ENCODE measurements around the gene FAM131B.
A peak's percentile ranks its signal among the peaks of the same experiment; 100 is the strongest.

Gene FAM131B

DNA sequence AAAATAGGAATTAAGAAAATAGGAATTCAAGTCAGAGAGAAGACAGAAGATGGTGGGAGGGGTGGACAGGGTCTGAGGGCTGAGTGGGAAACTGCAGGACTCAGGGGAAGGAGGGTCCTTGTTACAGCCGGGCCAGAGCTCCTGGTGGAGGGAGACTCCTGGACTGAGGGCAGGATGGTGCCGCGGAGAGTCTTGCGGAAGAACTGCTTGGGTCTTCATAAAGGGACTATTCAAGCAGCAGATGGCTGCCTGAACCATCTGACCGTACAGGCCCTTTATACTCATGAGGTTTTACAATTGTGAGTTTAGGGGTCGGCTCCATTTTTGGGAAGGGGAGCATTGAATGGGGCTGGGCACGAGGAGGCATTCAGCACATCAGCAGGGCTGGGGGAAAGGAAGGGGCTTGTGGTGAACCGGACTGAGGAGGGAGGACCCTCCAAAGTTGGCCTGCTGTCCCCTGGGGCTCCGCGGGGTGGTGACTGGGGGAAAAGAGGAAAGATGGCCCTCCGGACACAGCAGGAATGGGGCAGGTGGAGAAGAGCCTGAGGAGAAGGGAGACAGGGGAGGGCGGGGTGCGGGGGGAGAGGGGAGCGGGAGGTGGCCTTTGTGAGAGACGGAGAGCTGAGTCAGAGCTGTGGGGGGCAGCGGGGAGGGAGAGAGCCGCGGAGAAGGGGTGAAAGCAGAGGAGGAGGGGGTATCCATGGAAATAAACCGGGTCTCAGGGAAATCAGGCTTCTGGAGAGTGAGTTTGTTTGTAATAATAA is 1.5 kb downstream of the FAM131B start:
- no peak for DNase-seq (ENCODE audit: low read depth in 2 of 3, low spot score in 1 of 3)

DNA sequence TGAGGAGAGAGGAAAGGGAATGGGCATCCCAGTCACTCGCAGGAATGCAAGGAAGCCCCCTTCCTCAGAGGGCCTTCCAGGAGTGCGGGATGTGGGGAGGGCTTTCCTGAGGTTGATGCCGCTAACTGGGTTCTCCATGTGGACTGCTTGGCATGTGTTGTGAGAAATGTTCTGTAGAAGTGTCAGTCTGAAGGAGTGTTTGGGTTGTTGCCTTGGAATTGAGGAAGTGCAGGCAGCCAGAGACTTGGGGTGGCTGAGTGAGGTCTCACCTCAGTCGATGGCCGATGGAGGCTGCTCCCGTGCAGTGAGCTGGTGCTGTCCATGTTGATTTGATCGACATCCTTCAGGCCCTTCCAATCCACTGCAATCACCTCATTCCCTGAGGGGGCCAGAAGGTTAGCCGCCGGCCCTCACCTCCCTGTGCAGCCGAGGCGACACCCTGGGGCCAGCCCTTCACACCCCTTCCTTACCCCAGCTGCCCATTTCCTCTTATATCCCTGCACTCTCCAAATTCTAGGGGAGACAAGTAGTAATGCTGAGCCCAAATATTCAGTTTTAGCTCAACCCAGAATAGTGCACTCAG is 2.7 kb downstream of the FAM131B start:
- no peak for DNase-seq (ENCODE audit: low read depth in 2 of 3, low spot score in 1 of 3)

DNA sequence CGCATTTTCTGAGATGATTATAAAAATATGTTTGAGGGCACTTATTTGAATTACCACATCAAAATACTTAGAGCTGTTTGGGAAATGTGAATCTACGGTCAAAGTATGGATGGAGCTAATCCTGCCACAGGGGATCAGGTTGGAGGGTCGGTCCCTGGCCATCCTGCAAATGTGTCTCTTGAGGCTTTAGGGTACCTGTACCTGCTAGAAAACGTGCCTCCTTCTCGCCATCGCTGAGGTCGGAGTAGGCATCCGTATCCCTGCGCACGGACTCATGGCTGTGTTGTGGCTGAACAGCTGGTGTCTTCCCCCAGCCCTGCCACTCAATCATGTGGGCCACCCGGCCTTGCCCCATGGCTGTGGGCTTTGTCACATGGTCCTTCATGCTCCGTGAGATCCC is 3.9 kb downstream of the FAM131B start:
- DNase-seq (ENCODE audit: low read depth in 2 of 3, low spot score in 1 of 3) = no peak

DNA sequence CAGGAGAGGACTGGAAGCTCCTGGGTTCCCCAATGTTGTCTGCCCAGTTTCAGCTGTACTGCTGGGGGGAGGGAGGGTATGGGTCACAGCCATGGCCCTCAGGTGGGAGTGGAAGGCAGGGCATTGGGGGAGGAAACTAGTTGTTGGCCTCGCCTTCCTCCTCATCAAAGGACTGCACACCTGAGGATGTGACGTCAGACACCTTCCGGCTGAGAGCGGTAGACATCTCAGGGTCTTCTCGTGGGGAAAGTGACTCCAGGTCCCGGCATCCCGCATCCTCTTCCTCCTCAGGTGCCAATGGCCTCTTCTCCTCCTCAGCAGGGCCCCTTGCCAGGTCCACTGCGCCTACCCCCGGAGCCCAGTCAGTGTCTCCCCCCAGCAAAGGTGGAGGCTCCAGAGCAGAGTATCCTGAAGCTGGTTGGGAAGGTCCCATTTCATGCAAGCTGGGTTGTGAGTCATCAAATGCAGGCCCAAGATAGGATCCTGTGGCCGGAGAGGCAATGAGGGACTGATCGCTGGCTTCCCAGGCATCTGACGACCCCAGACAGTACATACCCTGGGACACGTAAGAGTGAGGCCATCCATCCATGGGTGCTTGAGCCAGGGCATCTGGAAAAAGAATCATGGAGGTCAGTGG is 6.0 kb downstream of the FAM131B start:
- DNase-seq (ENCODE audit: low read depth in 2 of 3, low spot score in 1 of 3) = no peak

DNA sequence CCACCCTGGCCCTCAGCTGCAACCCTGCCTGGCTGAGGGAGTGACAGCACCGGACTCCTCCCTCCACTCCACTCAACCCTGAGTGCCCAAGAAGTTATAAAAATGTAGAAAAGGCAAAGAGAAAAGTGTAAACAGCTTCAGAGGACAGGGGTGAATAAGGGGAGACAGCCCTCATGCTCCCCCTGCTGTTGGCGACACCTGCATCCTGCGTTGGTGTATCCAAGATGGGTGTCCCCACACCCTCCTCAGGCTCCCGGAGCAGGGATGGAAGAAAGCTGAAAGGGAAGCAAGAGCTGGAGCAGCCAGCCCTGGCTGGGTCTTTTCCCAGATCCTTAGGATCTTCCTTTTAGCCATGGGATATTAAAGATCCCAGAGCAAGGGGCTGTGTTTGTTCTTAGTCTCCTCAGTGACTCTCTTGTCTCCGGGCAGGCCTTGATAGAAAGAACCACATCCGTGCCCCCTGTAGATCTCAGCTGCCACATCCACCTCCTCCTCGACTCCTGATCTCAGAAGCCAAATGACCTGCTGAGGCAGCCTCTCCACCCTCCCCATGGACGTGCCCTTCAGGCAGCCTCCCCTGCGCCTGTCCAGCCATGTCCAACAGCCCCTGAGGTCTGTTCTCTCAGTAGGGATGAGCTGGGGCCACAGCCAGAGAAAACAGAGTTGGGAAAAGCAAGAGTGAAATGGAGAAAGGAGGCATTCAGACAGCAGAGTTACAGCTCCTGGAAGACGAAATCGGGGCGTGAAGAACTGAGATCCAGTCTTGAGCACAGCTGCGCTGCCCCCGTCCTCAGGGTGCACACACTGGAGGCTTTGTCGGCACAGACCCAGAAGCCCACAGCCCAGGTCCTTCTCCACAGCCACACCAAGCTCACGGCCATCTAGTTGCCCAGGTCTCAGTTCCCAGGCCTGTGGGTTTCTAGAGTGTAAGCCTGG is 6.8 kb downstream of the FAM131B start:
- DNase-seq (ENCODE audit: low read depth in 2 of 3, low spot score in 1 of 3) = no peak

DNA sequence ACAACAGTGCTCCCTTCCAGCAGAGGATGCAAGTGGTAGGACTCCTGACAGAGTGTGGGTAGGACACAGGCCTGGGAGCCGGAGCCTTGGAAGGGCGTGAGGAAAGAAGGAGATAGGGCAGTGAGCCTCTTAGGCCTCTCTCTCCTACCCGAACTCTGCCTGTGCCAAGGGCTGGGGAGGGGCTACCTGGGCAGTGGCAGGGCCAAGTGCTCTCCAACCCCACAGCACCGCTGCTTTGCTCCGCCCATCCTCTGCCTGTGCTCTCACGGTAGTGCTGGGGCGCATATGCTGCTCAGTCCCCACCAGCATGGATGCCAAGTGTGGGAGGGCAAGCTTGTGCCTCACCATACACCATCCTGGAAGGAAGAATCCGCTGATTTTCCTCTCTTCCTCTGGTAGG is 7.5 kb downstream of the FAM131B start:
- DNase-seq (ENCODE audit: low read depth in 2 of 3, low spot score in 1 of 3) = no peak

DNA sequence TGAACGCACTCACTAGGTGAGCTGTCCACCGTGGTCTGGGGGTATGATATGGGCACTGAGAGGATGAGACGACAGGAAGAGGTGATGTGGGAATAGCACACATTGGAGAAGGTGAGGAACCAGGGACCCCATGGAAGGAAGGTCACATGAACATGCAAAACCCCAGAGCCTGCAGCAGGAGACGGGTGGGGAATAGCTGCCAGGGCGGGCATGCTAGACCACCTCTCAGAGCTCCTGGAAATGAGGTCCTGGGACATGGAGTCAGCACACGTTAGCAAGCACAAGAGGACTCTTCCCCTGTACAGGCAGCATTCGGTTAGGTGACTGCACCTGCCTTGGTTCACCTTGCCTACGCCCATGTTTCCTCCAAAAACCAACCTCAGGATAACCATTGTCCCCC is 8.1 kb downstream of the FAM131B start:
- no peak for DNase-seq (ENCODE audit: low read depth in 2 of 3, low spot score in 1 of 3)

DNA sequence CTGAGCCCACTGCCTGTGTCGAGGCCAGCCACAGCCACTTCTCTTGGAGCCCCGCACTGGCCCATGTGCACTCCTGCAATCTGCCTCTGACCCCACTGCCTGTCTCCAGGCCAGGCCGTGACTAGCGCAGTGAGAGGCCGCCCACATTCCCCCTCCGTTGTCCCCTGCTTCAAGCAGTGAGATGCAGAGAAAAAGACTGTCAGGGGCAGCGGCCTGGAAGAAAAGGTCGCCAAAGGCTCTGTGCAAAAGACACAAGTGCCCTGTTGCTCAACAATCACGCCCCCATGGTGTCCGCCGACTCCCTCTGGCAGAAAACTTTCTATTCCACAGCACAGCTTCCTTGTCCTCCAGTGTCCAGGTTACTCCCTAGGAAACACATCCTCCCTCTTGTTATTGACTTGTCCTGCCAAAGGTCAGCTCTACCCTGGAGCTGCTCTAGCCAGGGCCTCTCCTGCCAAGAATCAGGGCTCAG is 9.9 kb downstream of the FAM131B start:
- DNase-seq (ENCODE audit: low read depth in 2 of 3, low spot score in 1 of 3) = no peak

DNA sequence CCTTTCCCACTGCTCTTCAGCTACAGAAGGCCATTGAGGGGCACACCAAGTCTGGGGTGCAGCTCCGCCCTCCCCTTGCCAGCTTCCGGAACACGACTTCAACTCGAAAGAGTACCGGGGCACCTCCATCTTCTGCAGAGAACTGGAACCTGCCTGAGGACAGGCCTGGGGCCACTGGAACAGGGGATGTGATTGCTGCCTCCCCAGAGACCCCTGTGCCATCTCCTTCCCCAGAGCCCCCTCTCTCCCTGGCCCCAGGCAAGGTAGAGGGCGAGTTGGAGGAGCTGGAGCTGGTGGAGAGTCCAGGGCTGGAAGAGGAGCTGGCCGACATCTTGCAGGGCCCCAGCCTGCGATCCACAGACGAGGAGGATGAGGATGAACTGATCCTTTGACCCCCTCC is 10.9 kb downstream of the FAM131B start:
- no peak for DNase-seq (ENCODE audit: low read depth in 2 of 3, low spot score in 1 of 3)

DNA sequence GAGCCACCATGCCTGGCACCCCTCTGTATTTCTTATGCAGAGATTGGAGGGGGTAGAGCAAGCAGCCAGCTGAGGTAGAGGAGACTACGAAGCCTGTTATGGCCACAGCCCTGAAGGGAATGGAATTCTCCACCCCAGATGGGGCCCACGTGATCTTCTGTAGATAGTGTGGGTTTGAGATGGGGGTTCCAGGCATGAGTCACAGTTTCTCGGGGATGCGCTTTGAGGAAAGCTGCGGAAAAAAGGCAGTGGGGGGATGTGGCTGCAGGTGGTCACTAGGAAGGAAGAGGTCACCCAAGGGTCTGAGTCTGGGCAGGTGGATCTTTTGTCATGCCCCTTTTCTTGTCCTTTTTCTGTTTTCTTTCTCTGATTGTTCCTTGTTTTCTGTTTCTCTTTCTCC is 11.5 kb downstream of the FAM131B start:
- no peak for DNase-seq (ENCODE audit: low read depth in 2 of 3, low spot score in 1 of 3)

DNA sequence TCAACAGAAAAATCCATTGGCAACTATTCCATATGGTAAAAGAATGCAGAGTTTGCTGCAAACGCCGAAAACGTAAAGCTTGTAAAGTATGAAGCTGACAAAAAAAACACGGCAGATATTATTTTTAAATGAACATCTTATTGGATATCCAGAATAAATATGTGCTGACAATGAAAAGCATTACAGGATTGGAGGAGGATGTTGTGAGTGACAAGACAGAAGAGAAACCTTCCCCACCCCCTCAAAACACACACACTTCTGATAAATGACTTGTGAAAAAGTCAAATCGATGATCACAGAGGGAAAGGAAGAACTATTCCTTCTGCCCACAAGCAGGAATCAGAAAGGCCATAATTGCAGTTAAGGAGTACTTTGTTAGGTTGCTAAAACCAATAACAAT is 14.6 kb downstream of the FAM131B start:
- no peak for DNase-seq (ENCODE audit: low read depth in 2 of 3, low spot score in 1 of 3)

DNA sequence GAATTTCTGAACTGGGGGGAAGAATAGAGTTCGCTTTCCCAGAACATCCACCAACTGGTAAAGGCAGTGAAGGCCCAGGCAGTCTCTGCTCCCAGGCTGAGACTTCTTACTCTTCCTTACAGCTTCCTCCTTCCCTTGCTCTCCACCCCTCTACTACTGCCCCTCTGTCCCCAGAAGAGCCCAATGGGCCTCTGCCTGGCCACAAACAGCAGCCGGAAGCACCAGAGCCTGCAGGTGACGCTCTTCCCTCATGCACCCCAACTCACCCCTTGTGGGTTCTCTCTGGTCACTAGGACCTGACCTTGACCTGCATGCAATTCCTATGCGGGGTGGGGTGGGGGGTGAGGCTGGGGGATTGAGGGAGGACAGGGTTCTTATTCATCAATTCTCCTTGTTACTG is 16.5 kb downstream of the FAM131B start:
- DNase-seq (ENCODE audit: low read depth in 2 of 3, low spot score in 1 of 3) = no peak

DNA sequence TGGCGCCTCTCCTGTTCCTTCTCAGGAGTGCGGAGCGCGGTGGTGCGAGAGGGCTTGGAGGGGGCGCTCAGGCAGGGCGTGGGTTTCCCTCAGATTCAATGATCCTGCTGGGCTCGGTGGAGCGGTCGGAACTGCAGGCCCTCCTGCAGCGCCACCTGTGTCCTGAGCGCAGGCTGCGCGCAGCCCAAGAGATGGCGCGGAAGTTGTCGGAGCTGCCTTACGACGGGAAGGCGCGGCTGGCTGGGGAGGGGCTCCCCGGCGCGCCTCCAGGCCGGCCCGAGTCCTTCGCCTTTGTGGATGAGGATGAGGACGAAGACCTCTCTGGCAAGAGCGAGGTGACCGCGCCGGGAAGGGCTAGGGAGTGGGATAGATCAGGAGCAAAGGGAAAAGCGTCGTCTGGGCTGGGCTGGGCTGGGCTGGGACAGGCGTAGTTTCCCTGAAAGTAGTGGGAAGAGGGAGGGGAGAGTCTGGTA is 17.0 kb downstream of the FAM131B start:
- DNase-seq (ENCODE audit: low read depth in 2 of 3, low spot score in 1 of 3) = peak; percentile 46 to 67 (median 57)

DNA sequence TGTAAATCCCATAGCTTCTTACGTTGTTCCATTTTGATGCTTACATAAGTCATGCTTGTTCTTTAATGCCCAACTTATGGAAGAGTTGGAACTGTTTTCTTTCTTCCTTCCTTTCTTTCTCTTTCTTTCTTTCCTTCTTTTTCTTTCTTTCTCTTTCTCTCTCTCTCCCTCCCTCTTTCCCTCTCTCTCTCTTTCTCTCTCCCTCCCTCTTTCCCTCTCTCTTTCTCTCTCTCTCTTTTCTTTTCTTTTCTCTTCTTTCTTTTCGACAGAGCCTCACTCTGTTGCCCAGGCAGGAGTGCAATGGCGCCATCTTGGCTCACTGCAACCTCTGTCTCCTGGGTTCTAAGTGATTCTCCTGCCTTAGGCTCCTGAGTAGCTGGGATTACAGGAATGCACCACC is 18.9 kb downstream of the FAM131B start:
- DNase-seq (ENCODE audit: low read depth in 2 of 3, low spot score in 1 of 3) = no peak

DNA sequence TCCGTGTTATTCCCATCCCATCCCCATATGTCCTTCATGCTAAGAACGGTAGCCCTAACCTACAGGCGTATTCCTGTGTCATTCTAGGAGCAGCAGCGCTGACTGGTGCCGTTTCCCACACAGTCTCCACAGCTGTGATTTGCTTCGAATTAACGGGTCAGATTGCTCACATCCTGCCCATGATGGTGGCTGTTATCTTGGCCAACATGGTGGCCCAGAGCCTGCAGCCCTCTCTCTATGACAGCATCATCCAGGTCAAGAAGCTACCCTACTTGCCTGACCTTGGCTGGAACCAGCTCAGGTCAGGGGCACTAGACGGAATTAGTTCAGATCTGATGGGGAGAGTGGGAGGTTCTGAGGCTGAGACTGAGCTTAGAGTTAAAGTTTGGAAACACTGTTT is 20.7 kb downstream of the FAM131B start:
- no peak for DNase-seq (ENCODE audit: low read depth in 2 of 3, low spot score in 1 of 3)

DNA sequence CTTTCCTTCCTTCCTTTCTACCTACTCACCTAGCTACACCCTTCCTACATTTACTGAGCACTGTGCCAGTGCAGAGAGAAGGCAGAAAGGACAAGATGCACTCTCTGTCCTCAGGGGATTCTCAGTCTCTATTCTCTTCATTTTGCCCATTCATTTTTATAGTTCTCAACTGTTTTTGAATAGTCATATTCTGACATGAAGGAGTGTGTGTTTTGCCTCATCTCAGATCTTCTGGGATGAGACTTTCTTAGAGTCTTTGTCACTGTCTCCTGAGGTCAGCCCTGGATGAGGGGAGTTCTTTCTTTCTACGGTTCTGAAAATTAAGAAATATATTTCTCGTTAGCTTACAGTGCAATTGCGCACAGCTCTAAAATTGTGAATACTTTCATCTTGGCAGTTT is 25.3 kb downstream of the FAM131B start:
- no peak for DNase-seq (ENCODE audit: low read depth in 2 of 3, low spot score in 1 of 3)

DNA sequence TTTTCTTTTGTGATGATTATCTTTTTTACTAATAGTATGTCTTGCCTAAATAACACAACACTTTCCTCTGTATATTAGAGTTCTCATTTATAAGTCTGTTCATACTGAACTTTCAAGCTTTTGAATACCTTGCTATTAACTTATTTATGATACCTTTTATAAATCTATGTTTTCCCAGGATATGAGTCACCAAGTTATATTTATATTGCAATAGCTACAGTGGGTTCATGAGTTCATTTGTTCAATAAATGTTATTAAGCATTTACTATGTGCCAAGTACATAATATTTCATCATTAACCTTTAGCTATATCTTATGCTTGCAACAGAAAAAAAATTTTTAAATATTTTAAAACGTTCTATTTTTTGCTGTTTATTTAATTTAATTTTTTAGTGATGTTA is 28.3 kb downstream of the FAM131B start:
- no peak for DNase-seq (ENCODE audit: low read depth in 2 of 3, low spot score in 1 of 3)

DNA sequence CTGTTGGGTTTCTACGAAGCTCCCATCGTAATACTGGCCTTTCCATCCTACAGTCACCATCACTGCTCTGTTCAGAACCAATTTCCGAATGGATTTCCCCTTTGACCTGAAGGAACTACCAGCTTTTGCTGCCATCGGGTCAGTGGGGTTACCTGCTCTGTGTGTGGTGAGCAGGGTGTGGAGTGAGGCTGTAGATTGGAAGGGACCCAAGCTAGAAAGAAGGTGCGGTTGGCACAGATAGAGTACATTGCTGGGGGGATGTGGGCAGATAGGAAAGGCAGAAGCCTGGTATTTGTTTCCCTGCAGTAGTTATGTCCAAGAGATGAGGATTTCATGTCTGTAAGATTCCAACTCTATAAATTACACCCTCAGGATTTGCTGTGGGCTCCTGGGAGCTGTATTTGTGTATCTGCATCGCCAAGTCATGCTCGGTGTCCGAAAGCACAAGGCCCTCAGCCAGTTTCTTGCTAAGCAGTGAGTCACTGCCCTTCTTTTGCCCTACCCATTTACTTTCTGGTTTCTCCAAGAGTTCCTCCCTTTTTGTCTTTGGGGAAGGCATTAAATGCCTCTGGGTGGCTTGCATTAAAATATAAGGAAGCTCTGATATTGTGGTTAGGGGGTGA is 31.2 kb downstream of the FAM131B start:
- DNase-seq (ENCODE audit: low read depth in 2 of 3, low spot score in 1 of 3) = no peak

DNA sequence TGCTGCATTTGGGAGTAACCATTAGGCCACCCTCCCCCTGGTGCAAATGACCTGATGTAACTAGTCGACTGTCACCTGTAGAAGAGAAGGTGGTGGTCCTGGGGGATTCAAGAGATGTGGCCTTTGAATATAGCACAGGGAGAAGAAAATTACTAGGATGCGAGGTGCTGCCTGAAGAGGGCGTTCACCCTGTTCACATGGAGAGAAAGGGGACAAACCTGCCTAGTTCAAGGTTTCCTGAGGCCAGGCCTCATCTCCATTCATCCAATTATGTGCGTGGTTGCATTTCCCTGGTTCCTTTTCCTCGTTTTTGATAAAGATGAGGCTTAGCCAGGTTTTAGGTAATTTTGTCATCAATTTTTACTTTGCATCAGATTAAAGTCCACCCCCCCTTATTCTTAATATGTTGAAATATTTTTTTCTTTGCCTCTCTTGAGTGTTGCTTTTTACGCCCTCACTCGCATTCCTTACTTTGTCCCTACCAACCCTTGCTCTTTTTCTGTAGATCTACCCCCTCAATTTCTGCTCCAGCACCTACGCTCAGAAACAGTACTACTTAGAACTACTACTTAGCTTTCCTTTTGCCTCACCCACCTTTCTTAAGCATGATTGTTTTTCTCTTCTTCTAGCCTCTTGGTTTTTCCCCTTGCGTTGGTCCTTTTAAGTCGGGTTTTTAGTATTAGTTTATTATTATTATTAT is 32.9 kb downstream of the FAM131B start:
- DNase-seq (ENCODE audit: low read depth in 2 of 3, low spot score in 1 of 3) = no peak

DNA sequence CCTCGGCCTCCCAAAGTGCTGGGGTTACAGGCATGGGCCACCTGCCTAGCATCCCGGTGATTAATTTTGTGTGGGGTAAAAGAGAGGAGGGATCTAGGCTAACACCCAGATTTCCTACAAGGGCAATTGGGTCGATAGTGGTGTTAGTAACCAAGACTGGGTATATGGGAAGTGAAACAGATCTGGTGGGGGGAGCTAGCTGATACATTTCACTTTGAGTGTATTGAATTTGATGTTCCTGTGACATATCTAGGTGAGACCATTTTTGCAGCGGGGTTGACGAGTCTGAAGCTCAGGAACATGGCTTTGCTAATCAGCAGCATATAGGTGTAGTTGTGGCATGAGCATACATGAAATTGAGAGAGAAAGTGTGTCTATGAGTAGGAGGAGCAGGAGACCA is 34.6 kb downstream of the FAM131B start:
- no peak for DNase-seq (ENCODE audit: low read depth in 2 of 3, low spot score in 1 of 3)
